HG02870 (cell line): ENCODE results near the gene COA8.
"Not testable (repeated sequence)": the region's sequence is repeated elsewhere in the genome, so short reads cannot be mapped to it uniquely, and the experiment has no call there.

ENCODE experiments used
- ATAC-seq: cut with Tn5 transposase; IDR thresholded peaks from one replicate; pipeline ENCODE4 v1.9.1; 2021; ENCODE audit warnings: mild to moderate bottlenecking, moderate library complexity; ENCODE audit not compliant: unreplicated experiment

The COA8 gene

GRCh38 chr14:103568952-103569351, 6.2 kb downstream of the COA8 start:
- ATAC-seq = no peak

GRCh38 chr14:103569408-103569807, 6.6 kb downstream of the COA8 start:
- no peak for ATAC-seq

DNA sequence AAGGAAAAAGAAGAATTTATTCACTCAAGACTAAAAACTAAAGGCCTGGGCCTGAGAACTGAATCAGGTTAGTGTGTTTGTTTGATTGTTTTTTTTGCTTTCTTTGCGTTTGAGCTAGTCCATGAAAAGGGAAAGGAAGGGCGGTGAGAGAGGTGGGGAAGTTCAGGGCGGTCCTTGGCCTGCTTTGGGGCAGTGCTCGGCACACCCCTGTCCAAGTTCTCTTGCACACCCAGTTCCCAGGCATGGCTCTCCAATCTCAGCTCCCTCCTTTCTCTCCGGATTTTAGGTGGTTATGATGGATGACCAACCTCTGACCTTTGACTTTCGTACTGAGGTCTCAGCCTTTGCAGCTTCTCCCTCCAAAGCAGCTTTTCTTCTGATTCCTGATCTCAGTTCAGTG, 11.3 kb downstream of the COA8 start:
- ATAC-seq = no peak

GRCh38 chr14:103574707-103575285, 12.0 kb downstream of the COA8 start:
- no peak for ATAC-seq

DNA sequence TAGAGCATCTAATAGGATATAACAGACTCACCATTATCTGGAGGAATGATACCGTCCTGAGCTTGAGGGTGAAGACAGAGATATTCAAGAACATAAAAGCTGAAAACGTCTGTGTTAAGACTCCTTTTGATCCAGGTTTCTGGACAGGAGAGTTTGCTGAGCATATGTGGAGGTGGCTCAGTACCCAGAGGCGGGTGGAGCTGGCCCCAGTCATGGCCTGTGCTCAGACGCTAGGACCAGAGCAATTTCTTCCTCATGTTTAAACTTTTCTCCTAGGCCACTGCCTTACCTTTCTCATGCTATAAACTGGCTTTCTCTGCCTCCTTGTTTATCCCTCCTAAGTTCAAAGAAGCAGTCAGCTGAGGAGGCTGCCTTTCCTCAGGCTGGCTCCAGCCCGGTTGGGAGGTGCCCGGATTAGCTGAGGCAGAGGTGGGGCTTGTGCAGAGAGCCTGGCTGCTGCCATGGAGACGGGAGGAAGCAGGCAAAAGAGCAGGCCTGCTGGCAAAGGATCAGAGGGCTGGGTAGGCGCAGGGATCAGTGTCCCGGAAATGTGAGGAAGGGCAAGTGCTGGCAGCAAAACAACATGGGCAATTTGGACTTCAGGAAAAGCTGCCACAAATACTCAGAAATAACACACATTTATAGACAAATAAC, 13.7 kb downstream of the COA8 start:
- no peak for ATAC-seq

DNA sequence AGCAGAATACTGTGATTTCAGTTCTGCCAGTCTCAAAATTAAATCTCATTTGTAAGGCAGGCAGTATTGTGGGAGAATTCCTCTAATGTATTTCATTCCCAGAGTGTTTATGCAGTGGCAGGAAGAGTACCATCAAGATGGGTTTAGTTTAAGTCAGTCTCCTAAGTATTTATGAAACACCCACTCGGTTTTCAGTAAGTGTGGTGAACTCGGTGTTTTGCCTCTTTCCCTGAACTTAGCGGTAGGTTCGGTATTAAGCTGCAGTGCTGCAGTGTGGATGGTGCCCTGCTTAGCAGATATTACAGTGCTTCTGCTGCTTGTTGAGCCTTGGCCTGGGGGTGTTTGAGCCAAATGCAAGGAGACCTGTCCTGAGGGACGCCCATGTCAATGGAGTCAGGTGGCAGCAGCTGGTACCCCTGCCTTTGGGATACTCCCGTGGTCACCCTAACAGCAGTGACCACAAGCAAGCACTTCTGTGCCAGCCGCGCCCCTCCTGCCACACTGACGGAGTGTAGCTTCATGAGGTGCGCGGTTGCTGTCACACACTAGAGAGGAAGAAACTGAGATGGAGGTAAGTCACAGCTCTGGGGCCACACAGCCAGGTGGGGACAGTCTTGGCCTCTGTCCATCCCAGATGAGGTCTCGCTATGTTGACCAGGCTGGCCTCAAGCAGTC, 15.8 kb downstream of the COA8 start:
- no peak for ATAC-seq

DNA sequence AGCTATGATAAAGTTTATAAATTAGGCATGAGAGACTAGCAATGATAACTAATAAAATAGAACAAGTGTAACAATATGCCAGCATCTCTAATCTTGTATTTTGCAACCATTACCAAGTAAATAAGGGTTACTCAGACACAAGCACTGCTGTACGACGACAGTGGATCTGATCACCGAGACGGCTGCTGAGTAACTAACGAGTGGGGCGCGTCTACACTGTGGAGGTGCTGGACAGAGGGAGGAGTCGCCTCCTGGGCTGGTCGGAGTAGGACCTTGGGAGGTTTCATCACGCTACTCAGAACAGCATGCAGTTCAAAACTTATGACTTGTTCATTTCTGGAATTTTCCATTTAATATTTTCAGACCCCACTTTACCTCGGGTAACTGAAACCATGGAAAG, 18.4 kb downstream of the COA8 start:
- no peak for ATAC-seq

- no peak for ATAC-seq
These were observed 19.4 kb downstream of the COA8 start for GRCh38 chr14:103581954-103582703.

GRCh38 chr14:103584326-103584915, 21.7 kb downstream of the COA8 start:
- no peak for ATAC-seq

DNA sequence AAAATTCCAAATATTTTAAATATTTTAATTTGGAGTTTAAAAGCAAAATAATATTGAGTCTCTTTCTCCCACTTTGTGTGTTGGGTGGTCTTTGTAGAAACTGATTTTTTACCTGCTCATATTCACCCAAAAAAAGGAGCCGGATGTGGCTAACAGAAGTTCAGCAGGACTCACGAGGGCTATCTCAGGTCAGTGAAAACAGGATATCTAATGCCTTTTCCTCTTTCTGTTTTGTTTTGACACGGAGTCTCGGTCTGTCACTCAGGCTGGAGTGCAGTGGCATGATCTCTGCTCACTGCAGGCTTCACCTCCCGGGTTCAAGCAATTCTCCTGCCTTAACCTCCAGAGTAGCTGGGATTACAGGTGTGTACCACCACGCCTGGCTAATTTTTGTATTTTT, 30.8 kb downstream of the COA8 start:
- no peak for ATAC-seq

DNA sequence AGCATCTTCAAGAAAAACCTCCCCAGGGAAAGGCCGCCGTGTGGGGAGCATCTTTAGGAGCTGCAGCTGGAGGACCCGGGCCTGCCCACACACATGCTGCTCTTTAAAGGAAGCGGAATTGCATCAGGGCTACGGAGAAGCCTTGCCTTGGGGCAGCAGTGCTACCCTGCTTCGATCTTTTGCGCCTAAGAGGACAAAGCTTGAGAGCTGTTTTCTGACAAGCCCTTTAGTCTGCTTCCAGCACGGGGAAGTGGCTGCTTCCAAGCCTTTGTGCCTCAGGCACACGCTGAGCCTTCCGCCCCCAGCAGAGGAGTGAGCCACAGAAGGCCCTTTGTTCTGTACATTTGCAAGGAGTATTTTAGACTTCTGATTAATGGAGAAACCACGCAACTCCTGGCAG, 31.5 kb downstream of the COA8 start:
- no peak for ATAC-seq

DNA sequence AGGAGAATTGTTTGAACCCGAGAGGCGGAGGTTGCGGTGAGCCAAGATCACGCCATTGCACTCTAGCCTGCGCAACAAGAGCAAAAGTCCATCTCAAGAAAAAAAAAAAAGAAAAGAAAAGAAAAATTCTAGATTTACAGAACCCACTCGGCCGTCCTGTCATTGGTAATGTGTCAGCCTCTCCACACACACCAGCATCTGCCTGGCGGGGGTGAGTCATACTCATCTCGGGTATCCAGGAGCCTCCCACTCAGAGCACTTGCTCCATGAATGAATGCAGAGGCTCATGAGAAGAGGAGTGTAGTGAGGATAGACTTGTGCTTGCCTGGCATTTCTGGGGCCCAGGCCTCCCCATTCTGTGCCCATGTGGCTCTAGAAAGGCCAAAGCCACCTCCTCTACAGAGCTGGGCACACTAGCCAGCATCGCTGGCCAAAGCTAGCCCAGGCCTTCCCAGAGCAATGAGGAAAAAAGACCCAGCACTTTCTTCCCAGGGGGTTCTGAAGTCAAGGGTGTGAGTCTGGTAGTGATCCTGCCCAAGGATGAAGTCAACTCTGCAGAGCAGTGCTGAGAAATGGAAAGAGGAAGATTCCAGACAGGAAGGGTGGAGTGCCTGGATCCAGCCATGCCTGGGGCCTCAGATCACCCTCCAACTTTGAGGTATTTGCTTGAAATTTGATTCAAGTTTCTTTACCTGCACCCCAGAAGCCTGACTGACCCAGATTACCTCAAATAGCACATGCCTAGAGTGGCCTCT, 35.0 kb downstream of the COA8 start:
- ATAC-seq = no peak

DNA sequence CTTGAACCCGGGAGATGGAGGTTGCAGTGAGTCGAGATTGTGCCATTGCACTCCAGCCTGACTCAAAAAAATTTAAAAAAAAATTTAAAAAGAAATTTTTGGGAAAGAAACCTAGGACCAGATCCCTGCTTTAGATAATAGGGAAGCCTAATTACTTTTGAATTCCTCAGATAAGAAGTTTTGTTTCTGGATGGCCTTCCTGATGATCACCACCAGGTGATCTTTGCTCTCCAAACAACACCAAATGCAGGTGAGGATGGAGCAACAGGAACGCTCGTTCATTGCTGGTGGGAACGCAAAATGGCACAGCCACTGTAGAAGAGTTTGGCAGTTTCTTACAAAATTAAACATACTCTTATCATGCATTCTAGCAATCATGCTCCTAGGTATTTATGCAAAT, 37.7 kb downstream of the COA8 start:
- no peak for ATAC-seq

- no peak for ATAC-seq
These were observed 41.9 kb downstream of the COA8 start for GRCh38 chr14:103604620-103605019.

- no peak for ATAC-seq
These were observed 44.4 kb downstream of the COA8 start for GRCh38 chr14:103606963-103607668.

GRCh38 chr14:103607822-103608221, 45.1 kb downstream of the COA8 start:
- no peak for ATAC-seq

DNA sequence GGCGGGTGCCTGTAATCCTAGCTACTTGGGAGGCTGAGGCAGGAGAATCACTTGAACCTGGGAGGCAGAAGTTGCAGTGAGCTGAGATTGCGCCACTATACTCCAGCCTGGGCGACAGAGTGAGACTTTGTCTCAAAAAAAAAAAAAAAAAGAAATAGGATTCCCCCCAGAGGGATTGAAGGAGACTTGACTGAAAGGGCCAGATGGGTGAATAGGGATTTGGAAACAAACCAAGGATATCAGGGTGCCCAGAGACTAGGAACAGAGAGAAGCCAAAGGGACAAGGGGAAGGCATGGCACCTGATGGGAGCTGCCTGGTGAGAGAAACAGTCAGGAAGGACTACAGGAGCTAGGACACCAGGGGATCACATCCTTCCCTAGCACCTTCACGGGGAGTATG, 46.3 kb downstream of the COA8 start:
- not testable (repeated sequence) for ATAC-seq

- ATAC-seq = no peak
These were observed 48.5 kb downstream of the COA8 start for GRCh38 chr14:103611215-103611614.

DNA sequence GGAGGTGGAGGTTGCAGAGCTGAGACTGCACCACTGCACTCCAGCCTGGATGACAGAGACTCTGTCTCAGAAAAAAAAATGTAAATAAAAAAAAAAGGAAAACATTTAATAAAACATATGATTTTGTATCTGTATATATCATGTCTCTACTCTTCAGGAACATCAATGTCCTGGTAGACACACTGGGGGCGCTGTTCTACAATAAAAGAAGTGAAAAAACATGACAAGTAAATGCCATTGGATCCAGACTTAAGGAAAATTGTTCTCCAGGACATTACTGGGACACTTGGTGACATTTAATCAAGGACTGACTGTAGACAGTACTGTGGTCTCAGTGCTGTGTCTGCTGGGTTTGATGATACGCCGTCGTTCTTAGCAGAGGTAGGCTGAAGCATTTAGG, 50.8 kb downstream of the COA8 start:
- no peak for ATAC-seq
